Suprapubic skin (tissue), 4 donors: ENCODE measurements around the gene ID2. TPM values are rescaled to one million over a fixed set of nuclear protein-coding genes. Genes with fewer than 3 reads are reported as not detected.
A peak's percentile ranks its signal among the peaks of the same experiment; 100 is the strongest.

Source experiments
- DNase-seq, 2 donors: peaks; one replicate each; pipeline ENCODE4 v3.0.0-alpha.2; 2019; ENCODE audit warnings: low spot score in 2 of 2
- H3K27ac ChIP-seq: fragments of 200-600 bp; sonication (generic); one replicate; pipeline ENCODE4 v1.5.1; 2019
- H3K27me3 ChIP-seq: fragments of 200-600 bp; sonication (generic); one replicate; pipeline ENCODE4 v1.5.1; 2019
- H3K36me3 ChIP-seq: fragments of 200-600 bp; sonication (generic); one replicate; pipeline ENCODE4 v1.5.1; 2019
- H3K4me1 ChIP-seq: fragments of 200-600 bp; sonication (generic); one replicate; pipeline ENCODE4 v1.5.1; 2019
- H3K4me3 ChIP-seq: fragments of 200-600 bp; sonication (generic); one replicate; pipeline ENCODE4 v1.5.1; 2019; ENCODE audit warnings: mild to moderate bottlenecking
- H3K9me3 ChIP-seq: fragments of 200-600 bp; sonication (generic); one replicate; pipeline ENCODE4 v1.5.1; 2019
- CTCF ChIP-seq, 2 donors: fragments of 200-600 bp in 1 of 2; fragments of 450-650 bp in 1 of 2; sonication (generic) in 1 of 2; IDR thresholded peaks; one replicate each; pipeline ENCODE4 v1.5.1; 2016 to 2019; ENCODE audit warnings: antibody characterized with exemption in 2 of 2, mild to moderate bottlenecking in 1 of 2, moderate library complexity in 1 of 2
- EP300 ChIP-seq: sonication (generic); formaldehyde crosslinking; IDR thresholded peaks from one replicate; pipeline ENCODE4 v1.6.1; 2017; ENCODE audit warnings: antibody characterized with exemption
- POLR2A ChIP-seq, 2 donors: fragments of 450-650 bp; IDR thresholded peaks; one replicate each; pipeline ENCODE4 v1.6.1; 2017; ENCODE audit warnings: antibody characterized with exemption in 2 of 2, mild to moderate bottlenecking in 2 of 2, moderate library complexity in 2 of 2
- POLR2AphosphoS5 ChIP-seq, 3 donors: sonication (generic); formaldehyde crosslinking; IDR thresholded peaks; one replicate each; pipeline ENCODE4 v1.6.1; 2017; ENCODE audit warnings: antibody characterized with exemption in 3 of 3
- WGBS: methylation state at CpG from one replicate; pipeline ENCODE4 v1.1.5; 2018; 5-methylcytosine and 5-hydroxymethylcytosine counted together
- total RNA-seq, 4 donors: library from RNA; depleted of rRNA; stranded (reverse); fragments of >200 nt; gene quantifications; one replicate each; pipeline ENCODE4 v1.1.0, GENCODE V29; 2016

Gene ID2
- total RNA-seq, 4 donors from 2014 or later = 179 to 249 (median 211) TPM

- H3K4me1 ChIP-seq = peaks cover 6% of the 10 kb centered on the region
- H3K9me3 ChIP-seq = no peaks in the 10 kb centered on the region
- TF ChIP-seq EP300 = no peak
- TF ChIP-seq POLR2AphosphoS5 (IDR thresholded peaks at IDR 0.05) = no peak
- no peak for TF ChIP-seq CTCF (IDR thresholded peaks at IDR 0.05)
- TF ChIP-seq POLR2A (IDR thresholded peaks at IDR 0.05) = no peak
- H3K4me3 ChIP-seq = no peak overlapping the region
- H3K27me3 ChIP-seq = no peaks in the 10 kb centered on the region
- peak overlapping the region; percentile 46 for H3K27ac ChIP-seq
- H3K36me3 ChIP-seq = no peaks in the 10 kb centered on the region
- 58% methylated on average over 10 of the region's 10 CpGs for WGBS
- DNase-seq = peak in 1 of 2 donors; percentile 57
These were observed 19.5 kb upstream of the ID2 start for GRCh38 chr2:8662239-8662879.

GRCh38 chr2:8663997-8664396, 17.9 kb upstream of the ID2 start:
- no peak overlapping the region for H3K27ac ChIP-seq
- no peaks in the 10 kb centered on the region for H3K9me3 ChIP-seq
- H3K27me3 ChIP-seq = no peaks in the 10 kb centered on the region
- peaks cover 9% of the 10 kb centered on the region for H3K4me1 ChIP-seq
- H3K4me3 ChIP-seq = no peak overlapping the region
- TF ChIP-seq POLR2AphosphoS5 (IDR thresholded peaks at IDR 0.05) (no peak), POLR2A (IDR thresholded peaks at IDR 0.05) (no peak), EP300 (no peak), CTCF (IDR thresholded peaks at IDR 0.05) (no peak)
- peak in 1 of 2 donors; percentile 49 for DNase-seq
- 78% methylated on average over 13 of the region's 13 CpGs for WGBS
- no peaks in the 10 kb centered on the region for H3K36me3 ChIP-seq

DNA sequence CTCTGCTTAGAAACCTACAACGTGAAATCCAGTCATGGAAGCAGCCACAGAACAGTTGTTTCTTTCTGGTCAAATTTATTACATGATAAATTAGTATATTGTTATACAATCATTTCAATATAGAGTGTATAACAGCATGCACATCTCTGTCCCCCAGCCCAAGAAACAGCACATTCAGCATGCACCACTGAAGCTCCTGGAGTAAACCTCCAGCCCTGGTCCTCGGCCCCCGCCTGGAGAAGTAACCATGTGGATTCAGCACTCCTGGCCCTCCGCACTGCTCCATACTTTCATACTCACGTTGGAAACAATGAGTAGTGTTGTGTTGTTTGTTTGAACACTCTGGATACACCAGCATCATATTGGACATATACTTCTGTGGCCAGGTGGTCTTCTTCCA, 15.3 kb upstream of the ID2 start:
- no peak overlapping the region for H3K4me3 ChIP-seq
- no peaks in the 10 kb centered on the region for H3K9me3 ChIP-seq
- H3K27ac ChIP-seq = no peak overlapping the region
- TF ChIP-seq CTCF (IDR thresholded peaks at IDR 0.05) = no peak
- TF ChIP-seq POLR2A (IDR thresholded peaks at IDR 0.05) = no peak
- TF ChIP-seq POLR2AphosphoS5 (IDR thresholded peaks at IDR 0.05) = no peak
- TF ChIP-seq EP300 = no peak
- peak in 1 of 2 donors; percentile 63 for DNase-seq
- no peaks in the 10 kb centered on the region for H3K36me3 ChIP-seq
- 96% methylated on average over 5 of the region's 5 CpGs for WGBS
- no peaks in the 10 kb centered on the region for H3K27me3 ChIP-seq
- H3K4me1 ChIP-seq = peaks cover 20% of the 10 kb centered on the region

DNA sequence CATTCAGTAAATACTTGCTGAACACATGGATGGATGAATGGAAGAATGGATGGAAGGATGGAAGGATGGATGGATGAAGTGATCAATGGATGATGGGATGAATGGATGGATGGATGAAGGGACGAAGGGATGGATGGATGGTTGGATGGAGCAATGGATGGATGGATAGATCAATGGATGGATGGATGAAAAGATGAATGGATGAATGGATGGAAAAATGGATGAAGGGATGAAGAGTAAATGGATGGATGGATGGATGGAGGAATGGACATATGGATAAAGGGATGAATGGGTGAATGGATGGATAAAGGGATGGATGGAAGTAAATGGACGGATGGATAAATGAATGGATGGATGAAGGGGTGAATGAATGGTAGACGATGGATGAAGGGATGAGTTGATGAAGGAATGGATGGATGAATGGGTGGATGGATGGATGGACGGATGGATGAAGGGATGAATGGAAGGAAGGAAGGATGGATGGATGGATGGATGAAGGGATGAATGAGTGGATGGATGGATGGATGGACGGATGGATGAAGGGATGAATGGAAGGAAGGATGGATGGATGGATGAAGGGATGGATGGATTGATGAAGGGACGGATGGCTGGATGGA, 13.9 kb upstream of the ID2 start:
- DNase-seq = no peak
- WGBS = 81% methylated on average over 6 of the region's 6 CpGs
- no peaks in the 10 kb centered on the region for H3K27me3 ChIP-seq
- H3K36me3 ChIP-seq = no peaks in the 10 kb centered on the region
- H3K4me1 ChIP-seq = peaks cover 14% of the 10 kb centered on the region
- H3K9me3 ChIP-seq = no peaks in the 10 kb centered on the region
- no peak overlapping the region for H3K4me3 ChIP-seq
- H3K27ac ChIP-seq = no peak overlapping the region
- no peak for TF ChIP-seq CTCF (IDR thresholded peaks at IDR 0.05)
- no peak for TF ChIP-seq POLR2AphosphoS5 (IDR thresholded peaks at IDR 0.05)
- TF ChIP-seq EP300 = no peak
- TF ChIP-seq POLR2A (IDR thresholded peaks at IDR 0.05) = no peak

- Histone ChIP-seq H3K4me1 (peaks cover 14% of the 10 kb centered on the region), H3K9me3 (peaks cover 1% of the 10 kb centered on the region), H3K4me3 (no peak overlapping the region), H3K27ac (peak overlapping the region; percentile 65), H3K36me3 (no peaks in the 10 kb centered on the region), H3K27me3 (no peaks in the 10 kb centered on the region)
- DNase-seq = peak in 1 of 2 donors; percentile 77
- WGBS = 56% methylated on average over 3 of the region's 3 CpGs
- no peak for TF ChIP-seq CTCF (IDR thresholded peaks at IDR 0.05)
- peak in 1 of 3 donors; percentile 52 for TF ChIP-seq POLR2AphosphoS5 (IDR thresholded peaks at IDR 0.05)
These were observed 12.6 kb upstream of the ID2 start for GRCh38 chr2:8669157-8669817.
